Nephron (organoid): ENCODE measurements around the gene WDR18.

Experiments used
- H3K27ac Mint-ChIP-seq, 3 experiments: 2 replicates each; pipeline ENCODE4 v1.8.0; 2020; ENCODE audit warnings: mixed read lengths in 3 of 3, mild to moderate bottlenecking in 2 of 3, moderate library complexity in 1 of 3
- H3K27me3 Mint-ChIP-seq: 2 replicates; pipeline ENCODE4 v1.8.0; 2021; ENCODE audit warnings: low read depth, mild to moderate bottlenecking, moderate library complexity, mixed read lengths
- H3K36me3 Mint-ChIP-seq: 2 replicates; pipeline ENCODE4 v1.8.0; 2020; ENCODE audit warnings: low read depth, mixed read lengths
- H3K4me1 Mint-ChIP-seq: 2 replicates; pipeline ENCODE4 v1.8.0; 2020; ENCODE audit warnings: mixed read lengths
- H3K4me3 Mint-ChIP-seq, 3 experiments: 2 replicates each; pipeline ENCODE4 v1.8.0; 2020; ENCODE audit warnings: mild to moderate bottlenecking in 3 of 3, mixed read lengths in 3 of 3, moderate library complexity in 2 of 3
- H3K9me3 Mint-ChIP-seq: 2 replicates; pipeline ENCODE4 v1.8.0; 2020; ENCODE audit warnings: mixed read lengths
- CTCF ChIP-seq, 3 experiments: fragments of 200-600 bp; sonication (generic); IDR thresholded peaks; one replicate each; pipeline ENCODE4 v1.5.0; 2021; ENCODE audit warnings: antibody characterized with exemption in 3 of 3; ENCODE audit not compliant: unreplicated experiment in 3 of 3

WDR18 gene

DNA sequence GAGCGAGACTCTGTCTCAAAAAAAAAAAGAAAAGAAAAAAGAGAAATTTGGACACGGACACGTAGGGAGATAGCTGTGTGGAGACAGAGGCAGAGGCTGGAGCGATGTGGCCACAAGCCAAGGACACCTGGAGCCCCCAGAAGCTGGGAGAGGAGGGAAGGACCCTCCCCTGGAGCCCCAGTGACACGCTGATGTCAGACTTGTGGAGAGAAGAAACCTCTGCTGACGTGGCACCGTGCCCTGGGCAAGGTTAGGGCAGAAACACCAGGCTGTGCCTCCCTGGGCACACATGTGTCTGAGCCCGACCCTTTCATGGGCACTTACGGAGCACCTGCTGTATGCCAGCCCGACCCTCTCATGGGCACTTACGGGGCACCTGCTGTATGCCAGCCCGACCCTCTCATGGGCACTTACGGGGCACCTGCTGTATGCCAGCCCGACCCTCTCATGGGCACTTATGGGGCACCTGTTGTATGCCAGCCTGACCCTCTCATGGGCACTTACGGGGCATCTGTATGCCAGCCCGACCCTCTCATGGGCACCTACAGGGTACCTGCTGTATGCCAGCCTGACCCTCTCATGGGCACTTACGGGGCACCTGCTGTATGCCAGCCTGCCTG is 40.5 kb upstream of the WDR18 start:
- no peak for TF ChIP-seq CTCF (IDR thresholded peaks at IDR 0.05; ENCODE audit: unreplicated experiment in 3 of 3)
- Mint-ChIP-seq H3K4me3 (no peak overlapping the region), H3K4me1 (peaks cover 26% of the 10 kb centered on the region), H3K9me3 (no peaks in the 10 kb centered on the region), H3K27me3 (no peaks in the 10 kb centered on the region), H3K36me3 (peaks cover 39% of the 10 kb centered on the region), H3K27ac (peak overlapping the region; percentile 85 to 96 (median 96))

GRCh38 chr19:944171-944567 is 40.0 kb upstream of the WDR18 start:
- H3K27me3 Mint-ChIP-seq: no peaks in the 10 kb centered on the region
- TF ChIP-seq CTCF (IDR thresholded peaks at IDR 0.05; ENCODE audit: unreplicated experiment in 3 of 3): no peak
- peaks cover 26% of the 10 kb centered on the region for H3K4me1 Mint-ChIP-seq
- peak overlapping the region; percentile 85 to 96 (median 96) for H3K27ac Mint-ChIP-seq
- peak overlapping the region; percentile 14 to 40 (median 30) for H3K4me3 Mint-ChIP-seq
- H3K36me3 Mint-ChIP-seq: peaks cover 39% of the 10 kb centered on the region
- H3K9me3 Mint-ChIP-seq: no peaks in the 10 kb centered on the region

DNA sequence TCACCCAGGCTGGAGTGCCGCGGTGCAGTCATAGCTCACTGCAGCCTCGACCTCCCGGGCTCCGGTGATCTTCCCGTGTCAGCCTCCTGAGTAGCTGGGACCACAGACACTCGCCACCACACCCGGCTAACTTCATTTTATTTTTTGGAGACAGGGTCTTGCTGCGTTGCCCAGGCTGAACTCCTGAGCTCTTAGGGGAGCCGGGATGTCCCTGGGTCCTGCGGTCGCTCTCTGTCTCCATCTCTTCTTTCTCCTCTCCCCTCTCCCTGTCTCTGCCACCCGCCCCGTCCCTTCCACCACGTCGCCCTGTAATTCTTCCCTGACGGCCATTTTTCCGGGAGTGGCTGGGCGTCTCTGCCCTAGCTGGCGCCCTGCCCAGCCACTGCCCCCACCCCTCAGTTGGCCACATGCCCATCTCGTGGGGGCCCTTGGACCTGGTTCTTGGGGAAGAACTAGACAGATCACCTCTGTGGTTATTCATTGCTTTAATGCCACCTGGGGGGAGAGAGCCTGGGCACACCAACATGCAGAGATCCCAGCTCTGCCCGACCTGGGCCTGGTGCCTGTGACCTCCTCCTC is 39.4 kb upstream of the WDR18 start:
- Mint-ChIP-seq H3K36me3 (peaks cover 33% of the 10 kb centered on the region), H3K4me1 (peaks cover 22% of the 10 kb centered on the region), H3K4me3 (peak overlapping the region; percentile 41 to 54 (median 51)), H3K27me3 (no peaks in the 10 kb centered on the region), H3K9me3 (no peaks in the 10 kb centered on the region), H3K27ac (peak overlapping the region; percentile 85 to 96 (median 96))
- no peak for TF ChIP-seq CTCF (IDR thresholded peaks at IDR 0.05; ENCODE audit: unreplicated experiment in 3 of 3)

- Mint-ChIP-seq H3K36me3 (peaks cover 26% of the 10 kb centered on the region), H3K4me1 (peaks cover 18% of the 10 kb centered on the region), H3K4me3 (no peak overlapping the region), H3K9me3 (no peaks in the 10 kb centered on the region), H3K27me3 (no peaks in the 10 kb centered on the region), H3K27ac (peak overlapping the region; percentile 85 to 96 (median 96))
- no peak for TF ChIP-seq CTCF (IDR thresholded peaks at IDR 0.05; ENCODE audit: unreplicated experiment in 3 of 3)
These were observed 38.5 kb upstream of the WDR18 start for GRCh38 chr19:945401-946252.

- H3K4me3 Mint-ChIP-seq: no peak overlapping the region
- peaks cover 20% of the 10 kb centered on the region for H3K36me3 Mint-ChIP-seq
- no peaks in the 10 kb centered on the region for H3K27me3 Mint-ChIP-seq
- H3K4me1 Mint-ChIP-seq: peaks cover 19% of the 10 kb centered on the region
- H3K27ac Mint-ChIP-seq: peak overlapping the region in 2 of 3 experiments; percentile 24 to 37
- TF ChIP-seq CTCF (IDR thresholded peaks at IDR 0.05; ENCODE audit: unreplicated experiment in 3 of 3): no peak
- H3K9me3 Mint-ChIP-seq: no peaks in the 10 kb centered on the region
These were observed 36.9 kb upstream of the WDR18 start for GRCh38 chr19:947090-947706.
